Spleen (tissue), 7 donors: ENCODE data around the gene P4HB.

ENCODE experiments used
- POLR2A ChIP-seq, 3 donors: fragments of 450-650 bp; IDR thresholded peaks; one replicate each; pipeline ENCODE4 v1.5.1; 2017; ENCODE audit warnings: antibody characterized with exemption in 3 of 3, mild to moderate bottlenecking in 1 of 3
- TF ChIP-seq, protein P1 (sequence below), 11 experiments: fragments of 200-600 bp in 7 of 11; fragments of 450-650 bp in 4 of 11; sonication (generic) in 4 of 11; IDR thresholded peaks in 8 of 11; conservative IDR thresholded peaks in 3 of 11; 1 replicate in 7 of 11; 2 replicates in 4 of 11; pipeline versions ENCODE4 v1.4.0 to v1.8.0; 2016 to 2021; ENCODE audit warnings: antibody characterized with exemption in 11 of 11, inconsistent platforms in 4 of 11, mild to moderate bottlenecking in 1 of 11
- donor health status: DM: no; HTN: no; CAD: no; lungs with moderate emphysema.
- donor health status: DM: no; HTN: no; CAD: no.
- donor health status: DM: no; HTN: no; CAD: no.

DNA sequence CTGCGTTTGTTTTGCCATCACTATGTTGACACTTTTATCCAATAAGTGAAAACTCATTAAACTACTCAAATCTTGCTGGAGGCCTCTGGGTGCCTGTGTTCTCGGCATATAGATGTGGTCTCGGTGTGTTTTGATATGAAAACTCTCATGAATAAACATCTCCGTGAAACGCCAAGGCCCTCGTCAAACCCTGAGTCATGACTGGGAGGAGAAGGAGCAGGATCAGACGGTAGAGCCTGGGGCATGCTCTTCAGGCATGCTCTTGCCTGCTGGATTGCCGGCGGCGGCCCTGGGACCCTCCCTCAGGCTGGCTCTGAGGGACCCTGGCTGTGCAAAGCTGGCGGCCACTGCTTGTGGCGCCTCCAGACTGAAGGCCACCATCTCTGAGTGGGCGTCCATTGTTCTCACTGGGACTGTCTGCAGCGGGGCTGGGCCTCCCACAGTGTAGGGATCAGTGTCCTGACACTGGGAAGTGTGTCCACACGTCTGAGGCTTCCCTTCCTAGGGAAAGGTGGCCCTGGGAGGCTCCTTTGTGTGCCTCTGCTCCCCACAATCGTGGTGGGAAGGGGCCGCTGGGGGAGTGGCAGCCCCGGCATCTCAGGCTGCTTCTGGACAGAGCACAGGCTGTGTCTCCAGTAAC lies 40.0 kb upstream of the P4HB start:
- TF ChIP-seq, protein P1, sequence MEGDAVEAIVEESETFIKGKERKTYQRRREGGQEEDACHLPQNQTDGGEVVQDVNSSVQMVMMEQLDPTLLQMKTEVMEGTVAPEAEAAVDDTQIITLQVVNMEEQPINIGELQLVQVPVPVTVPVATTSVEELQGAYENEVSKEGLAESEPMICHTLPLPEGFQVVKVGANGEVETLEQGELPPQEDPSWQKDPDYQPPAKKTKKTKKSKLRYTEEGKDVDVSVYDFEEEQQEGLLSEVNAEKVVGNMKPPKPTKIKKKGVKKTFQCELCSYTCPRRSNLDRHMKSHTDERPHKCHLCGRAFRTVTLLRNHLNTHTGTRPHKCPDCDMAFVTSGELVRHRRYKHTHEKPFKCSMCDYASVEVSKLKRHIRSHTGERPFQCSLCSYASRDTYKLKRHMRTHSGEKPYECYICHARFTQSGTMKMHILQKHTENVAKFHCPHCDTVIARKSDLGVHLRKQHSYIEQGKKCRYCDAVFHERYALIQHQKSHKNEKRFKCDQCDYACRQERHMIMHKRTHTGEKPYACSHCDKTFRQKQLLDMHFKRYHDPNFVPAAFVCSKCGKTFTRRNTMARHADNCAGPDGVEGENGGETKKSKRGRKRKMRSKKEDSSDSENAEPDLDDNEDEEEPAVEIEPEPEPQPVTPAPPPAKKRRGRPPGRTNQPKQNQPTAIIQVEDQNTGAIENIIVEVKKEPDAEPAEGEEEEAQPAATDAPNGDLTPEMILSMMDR (IDR thresholded peaks at IDR 0.05 in 8 of 11, conservative IDR thresholded peaks at IDR 0.05 in 3 of 11) = no peak
- TF ChIP-seq POLR2A (IDR thresholded peaks at IDR 0.05) = no peak
